GM21390 (cell line): ENCODE results near the gene SBF2.
"Not testable (repeated sequence)": the region's sequence is repeated elsewhere in the genome, so short reads cannot be mapped to it uniquely, and the experiment has no call there.

Experiments used
- ATAC-seq: cut with Tn5 transposase; IDR thresholded peaks from one replicate; pipeline ENCODE4 v1.9.1; 2021; ENCODE audit not compliant: unreplicated experiment

The SBF2 gene

GRCh38 chr11:10268746-10269488 is 25.1 kb downstream of the SBF2 start:
- no peak for ATAC-seq

GRCh38 chr11:10267821-10268220 is 26.2 kb downstream of the SBF2 start:
- no peak for ATAC-seq

DNA sequence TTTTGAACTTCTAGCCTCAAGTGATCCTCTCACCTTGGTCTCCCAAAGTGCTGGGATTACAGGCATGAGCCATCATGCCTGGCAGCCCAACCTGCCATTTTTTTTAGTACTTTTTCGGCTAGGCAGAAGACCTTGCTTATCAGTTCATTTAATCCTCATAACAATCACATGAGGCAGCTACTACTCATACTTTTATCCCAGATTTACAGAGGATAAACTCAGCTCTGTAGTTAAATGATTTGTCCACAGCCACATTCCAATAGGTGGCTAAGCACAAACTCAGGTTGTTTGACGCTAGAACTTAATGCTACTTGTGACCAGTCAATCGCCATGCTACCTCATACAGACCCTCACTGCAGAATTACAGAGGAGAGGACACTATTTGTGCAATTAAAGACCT is 28.1 kb downstream of the SBF2 start:
- ATAC-seq = no peak

DNA sequence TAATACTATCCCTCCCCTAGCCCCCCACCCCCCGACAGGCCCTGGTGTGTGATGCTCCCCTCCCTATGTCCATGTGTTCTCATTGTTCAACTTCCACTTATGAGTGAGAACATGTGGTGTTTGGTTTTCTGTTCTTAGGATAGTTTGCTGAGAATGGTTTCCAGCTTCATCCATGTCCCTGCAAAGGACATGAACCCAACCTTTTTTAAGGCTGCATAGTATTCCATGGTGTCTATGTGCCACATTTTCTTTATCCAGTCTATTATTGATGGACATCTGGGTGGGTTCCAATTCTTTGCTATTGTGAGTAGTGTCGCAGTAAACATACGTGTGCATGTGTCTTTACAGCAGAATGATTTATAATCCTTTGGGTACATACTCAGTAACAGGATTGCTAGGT is 29.3 kb downstream of the SBF2 start:
- not testable (repeated sequence) for ATAC-seq

GRCh38 chr11:10263929-10264328 is 30.1 kb downstream of the SBF2 start:
- no peak for ATAC-seq

- no peak for ATAC-seq
Observed at GRCh38 chr11:10261821-10262220, 32.2 kb downstream of the SBF2 start.

GRCh38 chr11:10257478-10257877 is 36.5 kb downstream of the SBF2 start:
- ATAC-seq = no peak

- ATAC-seq = no peak
Observed at GRCh38 chr11:10255388-10256125, 38.5 kb downstream of the SBF2 start.

DNA sequence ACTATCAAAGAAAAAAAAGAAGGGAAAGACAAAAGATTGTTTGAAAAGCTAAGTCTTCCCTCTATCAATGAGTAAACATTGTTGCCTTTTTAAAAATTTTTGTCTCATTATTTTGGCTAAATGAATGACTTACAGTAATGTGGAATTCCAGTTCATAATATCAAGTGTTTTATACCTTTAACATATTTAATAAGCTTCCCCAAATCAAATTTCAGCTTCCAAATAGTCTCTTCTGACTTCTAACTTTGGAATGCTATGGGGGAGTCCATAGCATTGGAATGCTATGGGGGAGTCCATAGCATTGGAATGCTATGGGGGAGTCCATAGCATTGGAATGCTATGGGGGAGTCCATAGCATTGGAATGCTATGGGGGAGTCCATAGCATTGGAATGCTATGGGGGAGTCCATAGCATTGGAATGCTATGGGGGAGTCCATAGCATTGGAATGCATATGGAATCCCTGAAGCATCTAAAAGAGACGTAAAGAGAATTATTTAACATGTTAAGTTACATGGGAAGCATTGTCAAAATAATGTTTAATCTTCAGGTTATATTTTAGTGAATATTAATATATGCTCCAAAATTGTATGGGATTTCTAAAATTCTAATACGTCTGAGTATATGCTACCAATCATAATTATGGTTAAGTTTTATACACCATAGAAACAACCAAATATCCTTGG is 44.4 kb downstream of the SBF2 start:
- ATAC-seq = not testable (repeated sequence)

GRCh38 chr11:10247011-10247410 is 47.0 kb downstream of the SBF2 start:
- ATAC-seq = no peak

DNA sequence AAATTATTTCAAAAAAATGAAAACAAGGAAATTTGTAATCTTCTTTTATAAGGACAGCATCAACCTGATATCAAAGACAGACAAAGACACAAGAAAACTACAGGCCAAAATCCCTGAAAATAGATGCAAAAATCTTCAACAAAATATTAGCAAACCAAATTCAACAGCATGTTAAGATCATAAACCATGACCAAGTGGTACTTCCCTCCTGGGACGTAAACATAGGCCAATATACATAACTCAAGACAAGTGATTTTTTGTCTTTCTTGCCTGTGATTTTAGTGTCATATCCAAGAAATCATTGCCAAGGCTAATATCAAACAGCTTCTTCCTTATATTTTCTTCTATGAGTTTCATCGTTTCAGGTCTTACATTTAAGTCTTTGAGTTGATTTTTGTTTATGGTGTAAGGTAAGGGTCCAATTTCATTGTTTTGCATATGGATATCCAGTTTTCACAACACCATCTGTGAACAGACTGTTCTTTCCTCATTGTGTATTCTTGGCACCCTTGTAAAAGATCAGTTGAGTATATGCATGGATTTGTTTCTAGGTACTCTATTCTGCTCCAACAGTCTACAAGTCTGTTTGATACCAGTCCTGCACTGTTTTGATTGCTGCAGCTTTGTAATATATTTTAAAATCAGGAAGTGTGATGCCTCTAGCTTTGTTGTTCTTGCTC is 50.0 kb downstream of the SBF2 start:
- ATAC-seq = no peak

DNA sequence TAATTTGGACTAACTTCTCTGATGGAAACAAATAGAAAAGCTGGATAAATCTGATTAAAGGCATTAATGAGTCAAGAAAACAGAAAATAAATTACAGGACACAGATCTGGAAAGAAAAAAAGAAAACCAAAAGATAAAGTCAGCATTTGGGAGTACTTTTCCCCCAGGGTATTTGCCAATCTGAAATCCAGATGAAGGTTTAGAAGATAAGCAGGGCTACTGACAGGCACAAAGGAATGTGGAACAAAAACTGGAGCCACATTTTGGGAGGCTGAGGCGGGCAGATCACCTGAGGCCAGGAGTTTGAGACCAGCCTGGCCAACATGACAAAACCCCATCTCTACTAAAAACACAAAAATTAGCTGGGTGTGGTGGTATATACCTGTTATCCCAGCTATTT is 57.2 kb downstream of the SBF2 start:
- ATAC-seq = no peak

GRCh38 chr11:10233581-10233980 is 60.4 kb downstream of the SBF2 start:
- no peak for ATAC-seq

DNA sequence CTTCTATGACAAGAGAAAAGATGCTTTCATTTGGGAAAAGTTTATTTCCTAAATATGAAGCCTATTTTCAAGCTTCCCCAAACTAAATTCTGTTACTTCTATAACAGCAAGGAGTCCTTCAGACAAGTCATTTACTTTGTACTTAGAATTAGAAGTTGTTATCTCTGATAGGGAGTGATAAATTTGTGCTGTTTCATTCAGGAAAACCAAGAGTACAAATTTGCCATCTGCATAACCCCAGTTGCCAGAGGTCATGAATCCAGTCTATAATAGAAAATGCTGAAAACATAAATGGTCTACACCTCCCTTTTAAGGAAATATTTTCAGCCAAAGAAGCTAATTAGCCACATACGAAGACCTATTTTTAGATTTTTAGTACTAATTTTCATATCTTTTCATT is 61.3 kb downstream of the SBF2 start:
- ATAC-seq = no peak

GRCh38 chr11:10231803-10232202 is 62.2 kb downstream of the SBF2 start:
- not testable (repeated sequence) for ATAC-seq

DNA sequence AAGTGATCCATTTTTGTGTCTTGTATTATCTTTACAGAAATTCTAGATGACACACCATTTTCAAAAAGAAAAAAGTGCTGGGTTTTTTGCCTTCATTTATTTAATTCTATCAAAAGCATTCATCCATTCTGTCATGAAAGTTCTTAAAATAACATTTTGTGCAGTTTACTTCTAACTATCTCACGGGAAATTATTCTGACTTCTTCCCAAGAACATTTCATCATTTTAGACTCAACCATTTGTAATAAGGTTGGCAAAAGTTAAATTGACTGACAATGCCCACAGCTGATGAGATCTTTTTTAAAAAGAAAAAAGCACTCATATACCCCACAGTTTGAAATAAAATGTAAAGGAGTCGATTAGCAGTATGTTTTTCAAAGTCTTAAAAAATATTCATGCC is 68.5 kb downstream of the SBF2 start:
- no peak for ATAC-seq

DNA sequence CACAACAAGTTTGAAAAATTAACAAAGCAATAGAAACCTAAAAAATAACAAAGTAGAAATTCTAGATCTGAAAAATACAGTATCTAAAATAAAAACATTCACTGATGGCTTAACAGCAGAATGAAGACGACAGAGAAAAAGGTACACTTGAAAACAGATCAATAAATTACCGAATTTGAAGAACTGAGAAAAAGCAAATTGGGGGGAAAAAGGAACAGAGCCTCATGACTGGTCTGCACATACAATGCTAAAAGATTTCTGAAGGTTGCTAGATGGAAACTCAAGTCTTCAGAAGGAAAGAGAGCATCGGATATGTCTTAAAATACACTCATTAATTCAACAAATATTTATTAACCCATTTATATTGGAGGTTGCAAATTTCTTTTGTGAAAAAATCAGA is 71.6 kb downstream of the SBF2 start:
- ATAC-seq = no peak

DNA sequence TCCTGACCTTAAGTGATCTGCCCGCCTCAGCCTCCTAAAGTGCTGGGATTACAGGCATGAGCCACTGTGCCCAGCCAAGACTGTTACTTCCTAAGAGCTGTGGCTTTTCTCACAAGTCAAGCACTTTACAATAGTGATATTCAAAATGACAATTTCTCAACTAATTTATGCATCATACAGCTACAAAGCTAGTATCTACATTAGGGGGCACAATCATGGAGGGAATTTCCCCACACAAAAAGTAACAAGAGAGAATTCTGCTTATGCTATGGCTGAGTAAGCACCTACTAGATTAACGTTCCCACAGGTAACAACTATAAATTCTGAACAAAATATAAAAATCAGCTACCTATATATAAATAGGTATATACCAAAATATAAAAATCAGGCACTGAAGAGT is 72.7 kb downstream of the SBF2 start:
- ATAC-seq = no peak

DNA sequence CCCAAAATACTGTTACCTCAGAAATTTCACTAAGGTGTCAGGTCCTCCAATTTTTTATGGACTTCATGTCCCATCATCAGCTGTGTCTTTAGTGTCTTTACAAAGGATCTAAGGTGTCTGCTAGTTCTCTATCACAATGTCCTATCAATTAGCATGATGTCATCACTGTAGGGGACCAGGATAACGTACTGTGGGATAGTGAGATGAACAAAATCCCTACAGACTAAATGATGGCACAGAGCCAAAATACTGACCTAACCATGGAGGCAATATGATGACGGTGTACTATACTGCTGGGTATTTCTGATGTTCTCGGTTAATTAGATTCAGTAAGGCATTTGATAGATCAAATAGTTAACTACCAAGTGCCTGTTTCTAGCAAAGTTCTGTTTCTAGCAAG is 82.5 kb downstream of the SBF2 start:
- ATAC-seq = no peak

- ATAC-seq = no peak
Observed at GRCh38 chr11:10209326-10209725, 84.7 kb downstream of the SBF2 start.

DNA sequence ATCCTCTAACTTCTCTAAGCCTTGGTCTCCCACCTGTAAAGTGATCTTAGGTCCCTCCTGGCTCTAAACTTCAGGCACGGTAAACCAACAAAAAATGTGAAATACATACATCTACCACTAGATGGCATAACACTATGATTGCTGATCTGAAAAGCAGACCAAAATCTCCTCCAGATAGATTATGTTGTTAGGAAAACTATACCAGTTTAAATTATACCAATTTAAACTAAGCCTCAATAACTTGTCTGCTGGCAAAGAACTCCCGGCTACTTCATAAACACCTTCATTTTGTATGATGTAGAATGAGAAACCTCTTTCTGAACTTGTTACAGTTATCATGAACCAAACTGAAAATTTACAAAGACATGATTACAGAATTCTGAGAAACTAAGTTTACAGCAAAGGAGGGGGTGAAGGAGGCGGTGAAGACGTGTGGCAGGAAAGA is 85.9 kb downstream of the SBF2 start:
- peak; percentile 63 for ATAC-seq
